ENCODE results near the gene UBE2E2. TPM values are rescaled to one million over a fixed set of nuclear protein-coding genes. Genes with fewer than 3 reads are reported as not detected.

Gene UBE2E2
- total and polyA plus RNA-seq, 2 donors (not counting 1 experiment from before 2014, with no cell fraction given): 16.0 to 45.0 TPM

DNA sequence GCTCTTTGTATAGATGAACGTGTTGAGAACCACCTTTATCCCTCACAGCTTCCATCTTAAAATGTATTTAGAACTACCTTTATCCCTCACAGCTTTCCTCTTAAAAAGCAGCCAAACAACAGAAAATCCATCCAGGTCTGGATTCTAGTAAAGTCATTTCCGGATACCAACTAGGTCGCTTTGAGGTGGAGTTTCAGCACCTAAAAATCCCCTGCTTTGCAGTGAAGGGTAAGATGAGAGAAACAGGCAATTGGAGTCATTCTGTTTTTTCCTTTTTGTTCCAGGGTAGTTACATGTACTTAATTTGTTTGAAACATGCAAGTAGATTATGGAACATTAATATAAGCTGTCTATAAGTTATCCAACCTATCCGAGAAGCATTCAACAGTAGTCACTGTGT, 192.0 kb downstream of the UBE2E2 start:
- DNase-seq (no peak), ATAC-seq (ENCODE audit: low read depth) (no peak)
- H3K36me3 ChIP-seq (replicated peaks in 1 of 2; ENCODE audit: control extremely low read depth in 1 of 2, control insufficient read depth in 1 of 2, extremely low read depth in 1 of 2, insufficient read depth in 2 of 2, low read length in 1 of 2): no peaks in the 10 kb centered on the region
- H3K4me1 ChIP-seq (ENCODE audit: control insufficient read depth in 2 of 2, insufficient read depth in 2 of 2, low read length in 2 of 2): peaks cover 18 to 25% of the 10 kb centered on the region in 2 donors
- H3K4me2 ChIP-seq (replicated peaks; ENCODE audit: low read depth, low read length, poor library complexity, severe bottlenecking): no peak overlapping the region
- no peak overlapping the region for H3K27ac Mint-ChIP-seq
- peaks cover 5% of the 10 kb centered on the region for H4K20me1 ChIP-seq (ENCODE audit: control insufficient read depth, insufficient read depth, low read length, poor library complexity, severe bottlenecking)
- H3K27ac ChIP-seq (ENCODE audit: low read length in 2 of 2): no peak overlapping the region
- no peaks in the 10 kb centered on the region for H3K27me3 ChIP-seq (replicated peaks in 1 of 4; ENCODE audit: control extremely low read depth in 1 of 4, control insufficient read depth in 3 of 4, insufficient read depth in 4 of 4, low read length in 3 of 4)
- intact Hi-C loops (cut with micrococcal nuclease): no loop called here
- H3K4me3 ChIP-seq (ENCODE audit: control extremely low read depth in 1 of 5, extremely low read depth in 1 of 5, insufficient read depth in 1 of 5, low read depth in 2 of 5, low read length in 4 of 5): no peak overlapping the region
- TF ChIP-seq, protein P1, sequence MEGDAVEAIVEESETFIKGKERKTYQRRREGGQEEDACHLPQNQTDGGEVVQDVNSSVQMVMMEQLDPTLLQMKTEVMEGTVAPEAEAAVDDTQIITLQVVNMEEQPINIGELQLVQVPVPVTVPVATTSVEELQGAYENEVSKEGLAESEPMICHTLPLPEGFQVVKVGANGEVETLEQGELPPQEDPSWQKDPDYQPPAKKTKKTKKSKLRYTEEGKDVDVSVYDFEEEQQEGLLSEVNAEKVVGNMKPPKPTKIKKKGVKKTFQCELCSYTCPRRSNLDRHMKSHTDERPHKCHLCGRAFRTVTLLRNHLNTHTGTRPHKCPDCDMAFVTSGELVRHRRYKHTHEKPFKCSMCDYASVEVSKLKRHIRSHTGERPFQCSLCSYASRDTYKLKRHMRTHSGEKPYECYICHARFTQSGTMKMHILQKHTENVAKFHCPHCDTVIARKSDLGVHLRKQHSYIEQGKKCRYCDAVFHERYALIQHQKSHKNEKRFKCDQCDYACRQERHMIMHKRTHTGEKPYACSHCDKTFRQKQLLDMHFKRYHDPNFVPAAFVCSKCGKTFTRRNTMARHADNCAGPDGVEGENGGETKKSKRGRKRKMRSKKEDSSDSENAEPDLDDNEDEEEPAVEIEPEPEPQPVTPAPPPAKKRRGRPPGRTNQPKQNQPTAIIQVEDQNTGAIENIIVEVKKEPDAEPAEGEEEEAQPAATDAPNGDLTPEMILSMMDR (IDR thresholded peaks at IDR 0.05): no peak
- no peak for TF ChIP-seq EZH2 (IDR thresholded peaks at IDR 0.05; ENCODE audit: borderline replicate concordance, insufficient read depth, low read depth, low read length, poor library complexity, severe bottlenecking)
- no peaks in the 10 kb centered on the region for H3K27me3 Mint-ChIP-seq
- H3K9me3 ChIP-seq (ENCODE audit: control extremely low read depth in 1 of 3, control insufficient read depth in 2 of 3, insufficient read depth in 1 of 3, low read length in 2 of 3): no peaks in the 10 kb centered on the region
- H3K9ac ChIP-seq (ENCODE audit: low read length): no peak overlapping the region
- CTCF ChIA-PET: no interaction called here
- no peak overlapping the region for H2AFZ ChIP-seq (ENCODE audit: insufficient read depth, low read depth, low read length, poor library complexity, severe bottlenecking)
- POLR2A ChIA-PET: no interaction called here
- WGBS (ENCODE audit: insufficient coverage): no CpG with 5 or more reads among the region's 4 CpGs
- no peaks in the 10 kb centered on the region for H3K9me3 Mint-ChIP-seq (ENCODE audit: insufficient read depth)
- peaks cover 47% of the 10 kb centered on the region for H3K4me1 Mint-ChIP-seq
- H3K79me2 ChIP-seq (ENCODE audit: control insufficient read depth, insufficient read depth, low read length): peaks cover 34% of the 10 kb centered on the region
- H3K4me3 Mint-ChIP-seq: no peak overlapping the region

DNA sequence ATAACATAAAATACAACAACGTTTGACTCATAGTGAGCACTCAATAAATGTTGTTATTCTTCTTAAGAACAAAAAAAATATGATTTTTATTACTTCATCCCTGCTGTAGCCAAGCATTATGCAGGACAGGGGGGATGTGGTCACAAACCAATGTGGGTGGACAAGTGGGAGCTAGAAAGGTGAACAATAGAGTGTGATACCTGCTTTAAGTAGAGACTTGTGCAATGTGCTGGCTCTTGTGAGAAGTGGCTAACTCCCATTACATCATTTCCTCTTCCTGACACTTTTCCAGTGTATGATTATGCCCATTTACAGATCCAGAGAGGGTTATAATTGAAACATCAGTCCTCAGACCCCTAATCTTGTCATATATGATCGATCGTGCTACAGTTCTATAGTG, 193.6 kb downstream of the UBE2E2 start:
- Histone ChIP-seq H3K79me2 (ENCODE audit: control insufficient read depth, insufficient read depth, low read length) (peaks cover 28% of the 10 kb centered on the region), H3K4me3 (ENCODE audit: control extremely low read depth in 1 of 5, extremely low read depth in 1 of 5, insufficient read depth in 1 of 5, low read depth in 2 of 5, low read length in 4 of 5) (no peak overlapping the region), H3K4me1 (ENCODE audit: control insufficient read depth in 2 of 2, insufficient read depth in 2 of 2, low read length in 2 of 2) (peaks cover 15 to 21% of the 10 kb centered on the region in 2 donors), H2AFZ (ENCODE audit: insufficient read depth, low read depth, low read length, poor library complexity, severe bottlenecking) (no peak overlapping the region), H3K27ac (ENCODE audit: low read length in 2 of 2) (no peak overlapping the region), H3K27me3 (replicated peaks in 1 of 4; ENCODE audit: control extremely low read depth in 1 of 4, control insufficient read depth in 3 of 4, insufficient read depth in 4 of 4, low read length in 3 of 4) (no peaks in the 10 kb centered on the region), H3K4me2 (replicated peaks; ENCODE audit: low read depth, low read length, poor library complexity, severe bottlenecking) (no peak overlapping the region), H3K36me3 (replicated peaks in 1 of 2; ENCODE audit: control extremely low read depth in 1 of 2, control insufficient read depth in 1 of 2, extremely low read depth in 1 of 2, insufficient read depth in 2 of 2, low read length in 1 of 2) (no peaks in the 10 kb centered on the region), H3K9me3 (ENCODE audit: control extremely low read depth in 1 of 3, control insufficient read depth in 2 of 3, insufficient read depth in 1 of 3, low read length in 2 of 3) (no peaks in the 10 kb centered on the region), H4K20me1 (ENCODE audit: control insufficient read depth, insufficient read depth, low read length, poor library complexity, severe bottlenecking) (no peaks in the 10 kb centered on the region), H3K9ac (ENCODE audit: low read length) (no peak overlapping the region)
- H3K27ac Mint-ChIP-seq: no peak overlapping the region
- intact Hi-C loops (cut with micrococcal nuclease): no loop called here
- ChIA-PET CTCF (no interaction called here), POLR2A (no interaction called here)
- no peak overlapping the region for H3K4me3 Mint-ChIP-seq
- TF ChIP-seq EZH2 (IDR thresholded peaks at IDR 0.05; ENCODE audit: borderline replicate concordance, insufficient read depth, low read depth, low read length, poor library complexity, severe bottlenecking): no peak
- TF ChIP-seq, protein P1 (IDR thresholded peaks at IDR 0.05): no peak
- ATAC-seq (ENCODE audit: low read depth): no peak
- no peaks in the 10 kb centered on the region for H3K27me3 Mint-ChIP-seq
- H3K4me1 Mint-ChIP-seq: peaks cover 41% of the 10 kb centered on the region
- no peak for DNase-seq
- H3K9me3 Mint-ChIP-seq (ENCODE audit: insufficient read depth): no peaks in the 10 kb centered on the region
- WGBS (ENCODE audit: insufficient coverage): no CpG with 5 or more reads among the region's 3 CpGs

All from B cell (primary cell).